Transverse colon (tissue), 4 donors: ENCODE results near the gene FAM117B. TPM values are rescaled to one million over a fixed set of nuclear protein-coding genes. Genes with fewer than 3 reads are reported as not detected.
A peak's percentile ranks its signal among the peaks of the same experiment; 100 is the strongest.

Experiments
- DNase-seq: peaks from one replicate; pipeline ENCODE4 v3.0.0-alpha.2; 2019
- H3K27ac ChIP-seq, 4 donors: fragments of 200-600 bp; sonication (generic); 2 replicates each; pipeline ENCODE4 v1.5.1; 2016 to 2018; ENCODE audit warnings: inconsistent platforms in 4 of 4
- H3K27me3 ChIP-seq: fragments of 200-600 bp; sonication (generic); 2 replicates; pipeline ENCODE4 v1.5.1; 2017; ENCODE audit warnings: inconsistent platforms
- H3K36me3 ChIP-seq, 4 donors: fragments of 200-600 bp; sonication (generic); 2 replicates each; pipeline ENCODE4 v1.5.1; 2017 to 2019; ENCODE audit warnings: inconsistent platforms in 4 of 4
- H3K4me1 ChIP-seq, 4 donors: fragments of 200-600 bp; sonication (generic); 2 replicates each; pipeline ENCODE4 v1.5.1; 2017 to 2020; ENCODE audit warnings: inconsistent platforms in 4 of 4
- H3K4me3 ChIP-seq, 4 donors: fragments of 200-600 bp; sonication (generic); 1 replicate in 1 of 4; 2 replicates in 3 of 4; pipeline versions ENCODE4 v1.5.1 to v1.6.1; 2017 to 2019; ENCODE audit warnings: inconsistent platforms in 4 of 4
- H3K9me3 ChIP-seq, 2 donors: fragments of 200-600 bp; sonication (generic); 2 replicates each; pipeline ENCODE4 v1.5.1; 2017 to 2019; ENCODE audit warnings: inconsistent platforms in 2 of 2
- CTCF ChIP-seq, 5 experiments: fragments of 200-600 bp in 3 of 5; fragments of 450-650 bp in 2 of 5; sonication (generic) in 3 of 5; IDR thresholded peaks; 1 replicate in 2 of 5; 2 replicates in 3 of 5; pipeline ENCODE4 v1.5.1; 2016 to 2017; ENCODE audit warnings: antibody characterized with exemption in 5 of 5, inconsistent platforms in 3 of 5, mild to moderate bottlenecking in 2 of 5, moderate library complexity in 1 of 5
- EP300 ChIP-seq: sonication (generic); formaldehyde crosslinking; IDR thresholded peaks from one replicate; pipeline ENCODE4 v1.6.1; 2017; ENCODE audit warnings: antibody characterized with exemption, low read depth
- POLR2A ChIP-seq: fragments of 450-650 bp; IDR thresholded peaks from one replicate; pipeline ENCODE4 v1.6.1; 2016; ENCODE audit warnings: antibody characterized with exemption, mild to moderate bottlenecking, moderate library complexity
- POLR2AphosphoS5 ChIP-seq, 3 donors: sonication (generic); formaldehyde crosslinking; IDR thresholded peaks; one replicate each; pipeline ENCODE4 v1.6.1; 2016; ENCODE audit warnings: antibody characterized with exemption in 3 of 3
- WGBS, 2 donors: methylation state at CpG; one replicate each; pipeline ENCODE4 v1.1.5; 2018; ENCODE audit warnings: low coverage in 1 of 2; 5-methylcytosine and 5-hydroxymethylcytosine counted together
- in situ Hi-C, 4 donors: fragments of 200-750 bp; cut with MboI; loops; one replicate each; pipeline versions ENCODE4 v1.15.0 to v1.15.1; 2017; ENCODE audit warnings: low sequenced_read_pairs in 3 of 4, low pct_ligation_motif_present in 1 of 4, low pct_unique_long_range_greater_than_20kb in 1 of 4
- intact Hi-C: fragments of 100-400 bp; cut with DNase I; formaldehyde crosslinking; loops from one replicate; pipeline ENCODE4 v1.15.1; 2023; ENCODE audit warnings: low total_unique reads
- total RNA-seq, 4 donors: library from RNA; depleted of rRNA; stranded (reverse); fragments of >200 nt; gene quantifications; one replicate each; pipeline ENCODE4 v1.1.0, GENCODE V29; 2016

The FAM117B gene
- total RNA-seq, 4 donors from 2014 or later = 11.1 to 21.3 (median 18.1) TPM

- Histone ChIP-seq H3K27me3 (no peaks in the 10 kb centered on the region), H3K27ac (no peak overlapping the region), H3K9me3 (peaks cover 0 to under 1% of the 10 kb centered on the region in 2 donors), H3K4me3 (no peak overlapping the region), H3K4me1 (no peaks in the 10 kb centered on the region), H3K36me3 (no peaks in the 10 kb centered on the region)
- intact Hi-C loops = no loop called here
- DNase-seq = no peak
- TF ChIP-seq EP300 (no peak), CTCF (IDR thresholded peaks at IDR 0.05) (no peak), POLR2AphosphoS5 (IDR thresholded peaks at IDR 0.05) (no peak), POLR2A (no peak)
- WGBS, 2 donors = 64 to 79% methylated on average over 3 of the region's 3 CpGs
- in situ Hi-C loops = loop anchor here in 1 of 4 donors (25.0 kb wide), 1 partner anchor 164 kb away; no protein-coding TSS in a partner anchor
Measured at GRCh38 chr2:202750763-202751427, 116.1 kb downstream of the FAM117B start.

- H3K27me3 ChIP-seq = no peaks in the 10 kb centered on the region
- H3K9me3 ChIP-seq = no peaks in the 10 kb centered on the region
- H3K4me1 ChIP-seq = peaks cover 0 to 7% (median 1%) of the 10 kb centered on the region in 4 donors
- in situ Hi-C loops (loop anchor here in 1 of 4 donors (25.0 kb wide), 1 partner anchor 165 kb away; no protein-coding TSS in a partner anchor), intact Hi-C loops (no loop called here)
- TF ChIP-seq POLR2AphosphoS5 (IDR thresholded peaks at IDR 0.05) (no peak), CTCF (IDR thresholded peaks at IDR 0.05) (no peak), EP300 (no peak), POLR2A (no peak)
- 85 to 90% methylated on average over 2 of the region's 2 CpGs for WGBS, 2 donors
- H3K4me3 ChIP-seq = no peak overlapping the region
- H3K36me3 ChIP-seq = no peaks in the 10 kb centered on the region
- no peak for DNase-seq
- no peak overlapping the region for H3K27ac ChIP-seq
Measured at GRCh38 chr2:202752071-202752470, 117.3 kb downstream of the FAM117B start.

- Histone ChIP-seq H3K27ac (no peak overlapping the region), H3K27me3 (no peaks in the 10 kb centered on the region), H3K9me3 (no peaks in the 10 kb centered on the region), H3K36me3 (peaks cover 0 to 7% (median 0%) of the 10 kb centered on the region in 4 donors), H3K4me1 (peaks cover 0 to 22% (median 12%) of the 10 kb centered on the region in 4 donors), H3K4me3 (no peak overlapping the region)
- TF ChIP-seq POLR2A (no peak), CTCF (IDR thresholded peaks at IDR 0.05) (no peak), EP300 (no peak), POLR2AphosphoS5 (IDR thresholded peaks at IDR 0.05) (no peak)
- in situ Hi-C loops = loop anchor here in 1 of 4 donors (25.0 kb wide), 1 partner anchor 168 kb away; no protein-coding TSS in a partner anchor
- intact Hi-C loops = no loop called here
- no peak for DNase-seq
- 53 to 77% methylated on average over 5 to 6 of the region's 6 CpGs for WGBS, 2 donors
Measured at GRCh38 chr2:202754936-202755335, 120.2 kb downstream of the FAM117B start.

- WGBS, 2 donors = 57 to 73% methylated on average over 1 to 3 of the region's 3 CpGs
- intact Hi-C loops = no loop called here
- in situ Hi-C loops = loop anchor here in 1 of 4 donors (25.0 kb wide), 1 partner anchor 169 kb away; no protein-coding TSS in a partner anchor
- H3K36me3 ChIP-seq = peaks cover 0 to 7% (median 0%) of the 10 kb centered on the region in 4 donors
- peak overlapping the region in 1 of 4 donors; percentile 8 for H3K27ac ChIP-seq
- peaks cover 0 to 22% (median 12%) of the 10 kb centered on the region in 4 donors for H3K4me1 ChIP-seq
- no peak for TF ChIP-seq EP300
- no peak for TF ChIP-seq POLR2AphosphoS5 (IDR thresholded peaks at IDR 0.05)
- TF ChIP-seq CTCF (IDR thresholded peaks at IDR 0.05) = no peak
- no peak for TF ChIP-seq POLR2A
- H3K27me3 ChIP-seq = no peaks in the 10 kb centered on the region
- H3K9me3 ChIP-seq = no peaks in the 10 kb centered on the region
- no peak overlapping the region for H3K4me3 ChIP-seq
- no peak for DNase-seq
Measured at GRCh38 chr2:202756598-202756997, 121.8 kb downstream of the FAM117B start.
